ENCODE data around the gene TMEM150C.
"Not testable (repeated sequence)": the region's sequence is repeated elsewhere in the genome, so short reads cannot be mapped to it uniquely, and the experiment has no call there.

The TMEM150C gene

DNA sequence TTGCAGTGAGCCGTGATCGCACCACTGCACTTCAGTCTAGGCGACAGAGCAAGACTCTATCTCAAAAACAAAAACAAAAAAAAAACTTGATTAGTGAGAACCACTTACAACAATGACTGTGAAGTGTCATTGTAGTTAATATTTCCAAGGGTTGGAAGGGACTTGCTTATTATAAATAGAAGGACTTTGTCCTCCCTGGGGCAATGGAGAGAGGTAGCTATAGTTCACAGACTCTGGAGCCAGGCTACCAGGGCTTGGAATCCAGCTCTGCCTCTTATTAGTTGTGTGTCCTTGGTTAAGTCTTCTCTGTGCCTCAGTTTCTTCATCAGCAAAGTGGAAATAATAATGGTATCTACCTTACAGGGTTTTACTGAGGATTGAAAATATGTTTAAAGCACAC is 51.6 kb downstream of the TMEM150C start:
- DNase-seq = no peak

DNA sequence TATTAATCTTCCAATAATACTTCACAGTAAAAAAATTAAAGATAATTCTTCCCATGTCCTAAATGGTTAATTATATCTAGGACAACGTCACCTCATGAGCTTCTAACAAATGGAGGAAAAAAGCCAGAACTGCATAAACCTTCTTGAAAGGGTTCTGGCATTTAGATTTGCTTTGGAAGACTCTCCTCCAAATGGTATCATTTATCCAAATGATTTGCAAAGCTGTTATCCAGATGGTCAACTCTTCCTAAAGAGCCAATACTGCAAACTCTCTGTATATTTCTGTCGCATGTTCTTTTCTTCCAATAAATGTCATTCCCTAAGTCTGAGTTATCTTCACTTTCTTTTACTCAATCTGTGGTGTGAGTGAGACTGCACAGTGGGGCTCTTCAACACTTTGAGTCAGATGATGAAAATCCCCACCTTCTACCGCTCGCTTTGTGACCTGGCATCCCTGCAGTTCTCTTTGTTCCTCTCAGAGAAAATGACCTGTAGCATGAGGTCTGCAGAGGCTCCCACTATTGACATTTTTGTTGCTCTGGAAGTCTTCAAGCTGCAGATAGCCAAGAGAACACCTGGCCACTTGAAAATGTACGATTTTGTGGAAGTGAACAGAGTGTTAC is 52.9 kb downstream of the TMEM150C start:
- DNase-seq = no peak

DNA sequence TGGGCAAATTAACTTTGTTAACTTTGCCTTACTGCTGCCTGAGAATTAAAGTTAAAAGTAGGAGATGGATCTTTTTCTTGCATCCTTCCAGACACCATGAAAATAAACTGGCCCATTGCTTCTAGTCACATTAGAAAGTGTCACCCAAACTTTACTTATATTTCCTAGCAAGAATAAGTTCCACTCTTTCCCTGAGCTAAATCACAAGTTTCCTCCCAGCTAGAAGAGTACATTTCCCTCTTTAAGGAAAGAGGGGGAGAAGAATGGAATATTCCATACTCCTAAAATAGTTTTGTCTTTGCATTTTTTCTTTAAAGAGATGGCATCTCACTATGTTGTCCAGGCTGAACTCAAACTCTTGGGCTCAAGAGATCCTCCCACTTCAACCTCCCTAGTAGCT is 53.8 kb downstream of the TMEM150C start:
- DNase-seq = no peak

DNA sequence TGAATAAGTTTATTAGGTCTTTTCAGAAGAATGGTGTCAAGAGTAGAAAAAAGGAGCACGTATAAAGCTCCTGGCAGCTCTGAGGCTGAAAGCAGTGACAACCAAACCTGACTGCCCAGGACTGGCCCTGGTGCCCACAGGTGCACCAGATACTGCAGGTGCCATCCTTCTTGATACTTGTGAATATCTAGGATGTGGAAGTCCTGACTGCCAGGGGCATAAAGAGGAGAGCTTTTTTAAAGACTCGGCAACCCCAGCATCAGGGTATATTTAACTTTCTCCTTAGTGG is 60.7 kb downstream of the TMEM150C start:
- no peak for DNase-seq

DNA sequence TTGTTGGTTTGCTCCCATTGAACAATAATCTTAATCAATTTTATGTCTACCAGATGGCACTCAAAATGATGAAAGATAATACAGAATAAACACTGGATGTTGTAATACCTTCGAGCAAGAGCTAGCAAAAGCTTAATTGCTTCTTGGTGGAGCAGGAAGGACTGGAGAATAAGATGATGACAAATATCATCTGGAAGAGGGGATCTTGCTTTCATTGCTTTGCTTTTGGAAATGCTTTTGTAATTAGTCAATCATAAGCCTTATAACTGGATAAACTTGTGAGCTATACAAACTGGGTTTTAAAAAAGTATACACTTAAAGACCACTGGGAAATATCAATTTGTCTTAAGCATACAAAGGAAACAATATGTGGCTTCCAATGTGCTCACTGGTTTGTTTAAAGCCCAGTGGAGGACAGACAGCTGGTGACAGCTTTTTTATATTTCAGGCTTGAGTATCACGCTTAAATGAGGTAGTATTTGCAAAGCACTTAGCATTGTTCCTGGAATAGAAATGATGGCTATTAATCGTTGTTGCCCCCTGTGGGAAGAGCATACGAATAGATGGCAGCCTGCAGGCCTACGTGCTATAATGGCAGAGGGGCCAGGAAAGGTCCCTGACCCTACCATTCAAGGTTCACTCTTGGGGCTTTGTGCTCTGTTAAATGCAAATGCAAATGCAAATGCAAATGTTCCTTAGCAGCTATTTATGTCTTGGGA is 61.2 kb downstream of the TMEM150C start:
- no peak for DNase-seq

DNA sequence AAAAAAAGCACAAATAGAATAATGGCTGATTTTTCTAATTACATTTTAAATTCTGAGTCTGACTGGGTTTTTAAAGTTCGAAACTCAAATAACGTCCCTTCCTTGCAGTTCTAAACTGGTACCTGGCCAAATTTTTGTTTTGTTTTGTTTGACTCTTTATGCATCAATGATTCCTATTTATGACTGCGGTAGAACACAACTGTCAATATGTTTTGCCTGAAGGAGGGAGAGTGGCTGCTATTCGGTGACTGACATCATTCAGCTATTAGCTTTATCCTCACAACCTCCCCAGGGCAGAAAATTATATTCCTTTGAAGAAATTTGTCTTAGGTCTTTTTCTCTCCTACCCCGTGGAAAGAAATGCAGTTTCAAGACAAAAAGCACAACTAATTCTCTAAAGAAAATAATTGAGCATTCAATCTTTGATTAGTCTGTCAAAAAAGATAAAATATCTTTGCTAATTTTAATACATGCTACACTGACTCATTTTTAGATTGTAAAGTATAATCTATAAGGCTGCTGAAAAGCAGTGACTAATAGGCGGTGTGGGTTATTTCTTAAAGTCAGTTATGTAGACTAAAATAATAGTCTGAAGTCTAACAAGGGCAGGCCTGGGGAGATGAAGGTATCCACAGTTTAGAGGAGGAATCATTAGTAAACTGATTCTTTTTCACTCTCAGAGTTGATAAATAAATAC is 61.9 kb downstream of the TMEM150C start:
- no peak for DNase-seq

DNA sequence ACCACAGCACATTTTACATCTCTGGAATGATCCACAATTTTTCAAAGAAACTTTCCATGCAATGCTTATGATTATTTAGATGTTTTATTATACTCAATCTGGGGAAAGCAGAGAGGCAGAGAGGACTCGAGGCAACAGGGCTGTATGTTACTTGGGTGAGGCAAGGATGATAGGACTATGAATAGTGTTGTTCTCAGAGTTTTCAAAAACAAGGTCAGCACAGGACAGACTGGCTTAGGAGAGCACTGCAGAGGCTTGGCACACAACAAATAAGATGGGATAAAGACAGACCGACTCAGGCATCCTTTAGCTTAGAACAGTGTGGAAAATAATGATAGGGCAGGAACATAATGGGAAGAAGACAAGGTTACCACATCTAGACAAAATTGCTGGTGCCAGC is 65.4 kb downstream of the TMEM150C start:
- no peak for DNase-seq

DNA sequence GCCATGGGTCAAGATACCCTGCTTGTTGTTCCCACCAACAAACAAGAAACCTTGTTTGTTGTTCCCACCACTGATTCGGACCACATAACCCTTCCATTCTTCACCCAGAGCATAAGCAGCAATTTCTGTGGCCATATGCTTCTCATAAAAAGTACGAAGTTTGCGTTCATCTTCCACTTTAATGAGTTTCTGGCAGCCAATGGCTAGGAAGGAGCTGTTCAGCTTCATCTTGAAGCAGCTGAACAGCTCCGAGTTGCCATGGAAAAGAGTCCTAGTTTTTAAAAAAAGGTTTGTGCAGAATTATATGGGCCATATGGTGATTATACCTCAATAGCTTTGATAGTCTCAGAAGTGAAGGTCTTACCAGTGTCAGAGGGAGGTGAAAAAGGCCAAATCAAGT is 66.1 kb downstream of the TMEM150C start:
- DNase-seq = no peak

DNA sequence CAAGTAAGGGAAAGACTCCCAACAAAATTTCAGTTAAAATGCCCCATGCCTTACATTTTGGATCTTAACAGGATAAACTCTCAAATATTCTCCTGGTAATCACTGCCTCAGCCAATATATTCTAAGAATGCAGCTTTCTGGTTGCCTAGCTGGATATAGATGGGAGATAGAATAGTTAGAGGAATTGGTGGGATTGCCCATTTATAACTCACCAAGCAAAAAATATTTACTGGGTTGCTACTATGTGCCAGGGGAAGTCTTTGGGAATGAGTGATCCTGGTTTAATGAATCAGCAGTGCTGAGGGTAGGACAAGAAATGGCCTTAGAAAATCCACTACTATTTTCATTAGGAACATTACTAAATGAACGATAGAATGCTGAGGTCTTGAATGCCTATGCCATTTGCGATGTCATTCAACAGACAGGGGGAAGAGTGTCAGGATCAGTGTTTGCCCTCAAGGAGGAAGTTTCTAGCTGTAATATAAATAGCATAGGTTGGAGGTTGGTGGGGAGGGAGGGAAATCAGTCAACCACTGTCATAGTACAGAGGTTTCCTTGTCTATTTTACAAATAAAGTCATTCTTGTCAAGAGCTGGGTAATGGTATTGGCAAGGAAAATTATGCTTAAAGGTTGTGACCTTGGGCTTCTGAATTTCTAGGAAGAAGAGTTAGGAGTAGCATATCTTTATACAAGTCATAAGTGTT is 67.9 kb downstream of the TMEM150C start:
- DNase-seq = no peak

DNA sequence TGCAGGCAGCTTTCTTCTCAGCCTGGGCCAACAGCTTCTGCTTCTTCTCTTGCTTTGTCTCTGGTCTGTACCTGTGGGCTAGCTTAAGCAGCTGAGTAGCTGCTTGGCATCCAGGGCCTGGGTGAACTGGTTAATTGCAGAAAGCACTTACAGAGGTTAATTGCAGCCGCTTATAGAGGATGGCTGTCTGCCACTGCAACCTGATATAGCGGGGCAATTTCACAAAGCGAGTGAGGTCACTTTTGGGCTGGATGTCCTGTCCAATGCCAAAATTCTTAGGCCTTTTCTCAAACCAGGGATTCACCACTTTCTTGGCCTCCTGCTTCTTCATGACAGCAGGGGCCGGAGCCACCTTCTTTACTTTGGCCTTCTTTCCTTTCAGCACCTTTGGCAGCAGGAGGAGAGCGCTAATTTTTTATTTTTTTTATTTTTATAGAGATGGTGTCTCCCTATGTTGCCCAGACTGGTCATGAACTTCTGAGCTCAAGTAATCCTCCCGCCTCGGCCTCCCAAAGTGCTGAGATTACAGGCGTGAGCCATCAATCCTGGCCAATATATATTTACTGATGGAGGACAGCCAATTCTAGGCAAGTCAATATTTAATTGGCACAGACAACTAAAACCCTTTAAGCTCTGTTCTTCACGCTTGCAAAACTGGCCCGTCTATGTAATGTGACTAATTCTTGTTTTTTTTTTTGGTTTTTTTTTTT is 70.4 kb downstream of the TMEM150C start:
- DNase-seq = no peak

DNA sequence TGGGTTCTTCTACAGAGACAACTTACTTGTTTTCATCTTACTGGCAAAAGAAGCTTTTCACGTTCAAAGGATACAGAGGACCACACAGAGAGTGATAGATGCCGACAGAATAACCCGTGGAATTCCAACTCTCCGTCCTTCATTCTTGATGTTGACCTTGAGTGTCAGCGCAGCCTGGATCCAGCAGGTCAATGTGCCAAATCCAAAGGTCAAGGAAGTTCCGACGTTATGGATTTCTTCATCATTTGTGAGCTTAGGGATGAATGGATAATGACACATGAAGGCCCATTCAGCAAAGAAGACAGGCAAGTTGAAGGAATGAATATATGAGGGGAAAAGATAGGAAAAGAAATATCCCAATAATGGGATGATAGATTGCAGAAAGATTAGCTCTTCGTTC is 71.8 kb downstream of the TMEM150C start:
- DNase-seq = no peak

DNA sequence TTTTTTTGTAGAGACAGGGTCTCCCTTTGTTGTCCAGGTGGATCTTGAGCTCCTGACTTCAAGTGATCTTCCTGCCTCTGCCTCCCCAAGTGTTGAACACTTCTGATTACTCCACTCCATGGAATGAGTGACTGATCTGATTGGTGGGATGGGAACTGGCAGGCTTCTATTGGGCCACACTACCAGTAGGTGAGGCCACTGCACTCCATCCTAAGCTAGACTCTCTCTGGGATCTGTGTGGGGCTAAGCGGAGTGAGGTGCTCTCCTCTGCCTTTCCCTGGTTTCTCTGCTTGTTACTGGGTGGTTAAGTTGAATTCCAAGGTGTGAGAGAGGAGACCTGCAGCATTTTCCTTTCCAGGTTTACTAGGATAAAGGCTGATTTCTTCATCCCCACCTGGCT is 72.7 kb downstream of the TMEM150C start:
- DNase-seq = no peak

DNA sequence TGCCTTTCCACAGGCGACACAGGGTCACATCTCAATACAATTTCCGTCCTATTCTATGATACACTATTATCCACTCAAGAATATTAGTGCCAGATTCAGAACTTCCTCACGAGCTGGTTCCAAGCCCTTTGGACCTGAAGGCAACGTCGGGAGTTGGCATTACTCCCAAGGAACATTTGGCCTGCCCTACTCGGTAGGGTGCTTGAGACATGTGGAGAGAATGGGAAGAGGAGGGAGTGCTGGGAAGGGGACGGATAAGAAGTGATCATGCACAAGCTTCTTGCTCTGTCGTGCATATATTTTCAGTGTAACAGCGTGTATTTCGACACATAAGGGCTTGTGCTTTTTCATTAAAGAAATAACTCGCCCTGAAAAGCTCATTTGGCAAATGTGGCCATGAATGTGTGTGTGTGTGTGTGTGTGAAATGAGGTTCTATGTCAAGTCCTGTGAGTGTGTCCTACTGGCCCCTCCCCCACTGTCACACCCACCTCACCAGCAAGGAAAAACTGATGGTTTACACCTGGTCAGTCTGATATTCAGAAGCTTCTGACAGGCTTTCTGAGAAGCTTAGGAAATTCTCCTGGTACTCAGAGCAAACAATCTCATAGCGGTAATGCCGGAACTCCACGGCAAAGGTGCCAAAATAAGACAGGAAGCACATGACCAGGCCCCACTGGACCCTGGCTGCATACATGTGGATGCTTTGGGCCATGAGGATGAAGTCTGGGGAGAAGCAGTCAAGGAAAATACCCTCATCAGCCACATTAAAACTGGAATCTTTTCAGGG is 76.6 kb downstream of the TMEM150C start:
- DNase-seq = no peak

DNA sequence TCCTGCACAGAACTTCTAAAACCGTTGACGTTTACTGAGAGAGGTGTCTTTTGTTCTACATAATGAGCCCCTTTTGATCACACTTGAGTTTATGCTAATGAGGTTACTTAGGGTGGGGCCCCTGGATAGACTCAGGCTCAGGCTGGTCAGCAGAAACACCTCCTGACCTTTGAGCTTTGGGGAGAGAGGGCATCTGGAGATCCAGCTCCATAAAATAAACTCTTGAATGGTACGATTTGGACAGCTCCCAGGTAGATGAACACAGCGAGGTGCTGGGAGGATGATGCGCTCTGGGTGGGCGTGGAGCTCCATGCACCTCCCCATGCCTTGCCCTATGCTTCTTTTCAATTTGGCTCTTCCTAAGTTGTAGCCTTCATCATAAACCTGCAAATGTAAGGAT is 79.4 kb downstream of the TMEM150C start:
- DNase-seq = no peak

DNA sequence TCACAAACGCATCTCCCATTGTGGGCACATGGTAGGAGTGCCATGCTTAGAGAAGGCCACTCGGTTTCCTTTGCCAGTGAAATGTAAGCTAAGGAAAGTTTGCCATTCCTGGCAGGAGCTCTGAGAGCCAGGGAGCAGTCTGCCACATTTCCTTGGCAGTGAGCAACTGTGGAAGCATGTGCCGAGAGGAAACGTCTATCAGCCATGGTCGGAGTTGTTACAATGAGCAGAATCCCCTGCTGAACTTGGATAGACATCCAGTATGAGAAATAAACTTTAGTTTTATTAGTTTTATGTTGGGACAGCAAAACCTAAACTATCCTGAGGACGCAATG is 80.3 kb downstream of the TMEM150C start:
- no peak for DNase-seq

DNA sequence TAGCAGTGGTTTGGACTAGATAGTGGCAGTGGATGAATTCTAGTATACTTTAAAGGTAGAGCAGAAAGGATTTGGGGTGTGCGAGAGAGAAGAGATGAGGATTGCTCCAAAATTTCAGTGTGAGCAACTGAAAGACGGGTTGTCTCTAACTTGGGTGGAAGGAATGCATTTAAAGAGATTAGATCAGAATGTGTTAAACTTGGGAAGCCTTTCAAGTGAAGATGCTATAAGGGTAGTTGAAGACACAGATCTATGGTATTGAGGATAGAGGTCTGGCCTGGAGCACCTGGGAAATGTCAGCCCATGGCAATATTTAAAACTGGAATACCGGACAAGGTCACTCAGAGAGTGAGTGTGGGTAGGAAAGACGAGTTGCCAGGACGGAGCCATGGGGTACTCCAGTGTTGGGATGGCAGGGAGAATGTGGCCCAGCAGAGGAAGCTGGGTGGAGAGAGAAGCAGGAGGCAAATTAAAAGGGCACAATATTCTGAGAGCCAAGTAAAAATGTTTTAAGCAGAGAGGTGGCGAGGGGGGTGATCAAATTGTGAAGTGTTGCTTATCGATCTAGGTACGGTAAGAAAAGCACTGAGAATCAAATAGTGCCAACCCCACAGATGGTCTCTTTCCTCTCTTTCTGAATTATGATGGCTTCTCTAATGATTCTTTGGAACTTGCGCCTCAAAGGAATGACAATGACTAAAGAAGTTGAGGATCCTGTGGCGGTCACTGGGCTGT is 80.8 kb downstream of the TMEM150C start:
- DNase-seq = no peak

DNA sequence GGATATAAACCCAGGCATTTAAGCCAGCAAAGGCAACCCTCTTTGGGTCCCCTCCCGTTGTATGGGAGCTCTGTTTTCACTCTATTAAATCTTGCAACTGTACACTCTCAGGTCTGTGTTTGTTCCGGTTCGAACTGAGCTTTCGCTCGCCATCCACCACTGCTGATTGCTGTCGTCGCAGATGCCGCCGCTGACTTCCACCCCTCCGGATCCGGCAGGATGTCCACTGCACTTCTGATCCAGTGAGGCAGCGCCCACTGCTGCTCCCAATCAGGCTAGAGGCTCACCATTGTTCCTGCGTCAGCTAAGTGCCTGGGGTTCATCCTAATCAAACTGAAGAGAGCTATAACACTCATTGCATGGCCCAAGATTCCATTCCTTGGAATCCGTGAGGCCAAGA is 82.2 kb downstream of the TMEM150C start:
- no peak for DNase-seq

DNA sequence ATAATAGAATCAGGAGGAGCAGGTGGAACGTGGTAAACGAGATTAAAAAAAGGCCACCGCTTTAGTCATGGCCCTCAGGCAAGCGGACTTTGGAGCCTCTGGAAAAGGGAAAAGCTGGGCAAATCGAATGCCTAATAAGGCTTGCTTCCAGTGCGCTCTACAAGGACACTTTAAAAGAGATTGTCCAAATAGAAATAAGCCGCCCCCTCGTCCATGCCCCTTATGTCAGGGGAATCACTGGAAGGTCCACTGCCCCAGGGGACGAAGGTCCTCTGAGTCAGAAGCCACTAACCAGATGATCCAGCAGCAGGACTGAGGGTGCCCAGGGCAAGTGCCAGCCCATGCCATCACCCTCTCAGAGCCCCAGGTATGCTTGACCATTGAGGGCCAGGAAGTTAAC is 84.3 kb downstream of the TMEM150C start:
- not testable (repeated sequence) for DNase-seq

DNA sequence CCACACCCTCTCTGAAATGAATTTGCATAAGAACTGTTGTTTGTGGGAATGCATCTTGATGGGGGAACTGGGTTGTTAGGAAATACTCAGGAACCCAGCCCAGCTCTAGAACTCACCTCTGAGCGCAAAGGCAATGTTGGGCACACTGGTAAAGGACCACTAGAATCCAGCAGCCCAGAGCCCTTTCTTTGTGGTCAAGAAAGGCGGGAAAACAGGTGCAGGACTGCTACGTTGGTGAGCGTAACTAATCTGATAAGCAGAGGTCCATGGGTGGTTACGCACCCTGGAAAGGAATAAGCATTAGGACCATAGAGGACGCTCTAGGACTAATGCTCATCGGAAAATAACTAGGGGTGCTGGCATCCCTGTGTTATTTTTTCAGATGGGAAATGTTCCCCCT is 85.9 kb downstream of the TMEM150C start:
- not testable (repeated sequence) for DNase-seq

DNA sequence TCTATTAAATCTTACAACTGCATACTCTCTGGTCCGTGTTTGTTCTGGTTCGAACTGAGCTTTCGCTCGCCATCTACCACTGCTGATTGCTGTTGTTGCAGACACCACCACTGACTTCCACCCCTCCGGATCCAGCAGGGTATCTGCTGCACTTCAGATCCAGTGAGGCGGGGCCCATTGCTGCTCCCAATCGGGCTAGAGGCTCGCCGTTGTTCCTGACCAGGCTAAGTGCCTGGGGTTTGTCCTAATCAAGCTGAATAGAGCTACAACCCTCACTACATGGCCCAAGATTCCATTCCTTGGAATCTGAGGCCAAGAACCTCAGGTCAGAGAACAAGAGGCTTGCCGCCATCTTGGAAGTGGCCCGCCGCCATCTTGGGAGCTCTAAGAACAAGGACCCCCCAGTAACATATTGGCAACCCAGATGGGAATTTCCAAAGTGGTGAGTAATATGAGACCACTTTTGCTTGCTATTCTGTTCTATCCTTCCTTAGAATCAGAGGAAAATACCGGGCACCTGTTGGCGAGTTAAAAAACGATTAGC is 88.1 kb downstream of the TMEM150C start:
- DNase-seq = no peak

DNA sequence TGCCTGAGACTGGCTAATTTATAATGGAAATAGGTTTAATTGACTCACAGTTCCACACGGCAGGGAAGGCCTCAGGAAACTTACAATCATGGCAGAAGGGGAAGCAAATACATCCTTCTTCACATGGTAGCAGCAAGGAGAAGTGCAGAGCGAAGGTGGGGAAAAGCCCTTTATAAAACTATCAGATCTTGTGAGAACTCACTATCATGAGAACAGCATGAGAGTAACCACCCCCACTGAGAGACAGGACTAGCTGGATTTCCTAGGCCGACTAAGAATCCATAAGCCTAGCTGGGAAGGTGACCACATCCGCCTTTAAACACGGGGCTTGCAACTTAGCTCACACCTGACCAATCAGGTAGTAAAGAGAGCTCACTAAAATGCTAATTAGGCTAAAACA is 88.7 kb downstream of the TMEM150C start:
- not testable (repeated sequence) for DNase-seq
